Measurements from ENCODE around the gene LRRC8C.

DNA sequence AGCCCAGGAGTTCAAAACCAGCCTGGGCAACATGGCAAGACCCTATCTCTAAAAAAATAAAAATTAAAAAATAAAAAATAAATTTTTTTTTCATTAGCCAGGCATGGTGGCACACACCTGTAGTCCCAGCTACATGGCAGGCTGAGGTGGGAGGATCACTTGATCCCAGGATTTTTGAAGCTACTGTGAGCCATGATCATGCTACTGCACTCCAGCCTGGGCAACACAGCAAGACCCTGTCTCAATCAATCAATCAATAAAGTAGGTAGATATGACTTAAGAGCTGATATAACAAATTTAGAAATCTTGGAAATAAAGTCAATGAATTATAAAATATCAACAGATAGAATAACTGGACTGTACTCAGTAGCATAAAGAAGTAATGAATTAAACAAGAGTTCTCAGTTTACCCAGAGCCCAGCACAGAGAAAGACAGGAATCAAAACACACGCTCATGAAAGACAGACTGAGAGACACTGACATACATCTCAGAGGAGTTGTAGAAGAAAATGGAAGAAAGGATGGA, 69.7 kb downstream of the LRRC8C start:
- TF ChIP-seq, protein P1, sequence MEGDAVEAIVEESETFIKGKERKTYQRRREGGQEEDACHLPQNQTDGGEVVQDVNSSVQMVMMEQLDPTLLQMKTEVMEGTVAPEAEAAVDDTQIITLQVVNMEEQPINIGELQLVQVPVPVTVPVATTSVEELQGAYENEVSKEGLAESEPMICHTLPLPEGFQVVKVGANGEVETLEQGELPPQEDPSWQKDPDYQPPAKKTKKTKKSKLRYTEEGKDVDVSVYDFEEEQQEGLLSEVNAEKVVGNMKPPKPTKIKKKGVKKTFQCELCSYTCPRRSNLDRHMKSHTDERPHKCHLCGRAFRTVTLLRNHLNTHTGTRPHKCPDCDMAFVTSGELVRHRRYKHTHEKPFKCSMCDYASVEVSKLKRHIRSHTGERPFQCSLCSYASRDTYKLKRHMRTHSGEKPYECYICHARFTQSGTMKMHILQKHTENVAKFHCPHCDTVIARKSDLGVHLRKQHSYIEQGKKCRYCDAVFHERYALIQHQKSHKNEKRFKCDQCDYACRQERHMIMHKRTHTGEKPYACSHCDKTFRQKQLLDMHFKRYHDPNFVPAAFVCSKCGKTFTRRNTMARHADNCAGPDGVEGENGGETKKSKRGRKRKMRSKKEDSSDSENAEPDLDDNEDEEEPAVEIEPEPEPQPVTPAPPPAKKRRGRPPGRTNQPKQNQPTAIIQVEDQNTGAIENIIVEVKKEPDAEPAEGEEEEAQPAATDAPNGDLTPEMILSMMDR (IDR thresholded peaks at IDR 0.05), result no peak
- no peak for TF ChIP-seq POLR2A (IDR thresholded peaks at IDR 0.05)

All from thyroid gland (tissue), 4 donors.